Liver (tissue), 3 donors: Measurements from ENCODE around the gene RNF126.

Experiments
- ATF3 ChIP-seq: IDR thresholded peaks from 2 replicates; pipeline ENCODE4 v1.6.1; 2016; ENCODE audit warnings: antibody characterized with exemption
- CTCF ChIP-seq: fragments of 150-350 bp; IDR thresholded peaks from 2 replicates; pipeline ENCODE4 v1.5.1; 2017; ENCODE audit warnings: improper control_type of control experiment, low read depth, low read length; ENCODE audit not compliant: missing input control
- FOXA1 ChIP-seq: IDR thresholded peaks from 2 replicates; pipeline ENCODE4 v1.6.1; 2016; ENCODE audit warnings: antibody characterized with exemption
- GABPA ChIP-seq, 2 donors: IDR thresholded peaks in 1 of 2; conservative IDR thresholded peaks in 1 of 2; 2 replicates each; pipeline ENCODE4 v1.6.1; 2016; ENCODE audit warnings: antibody characterized with exemption in 2 of 2, mild to moderate bottlenecking in 1 of 2, moderate library complexity in 1 of 2
- JUND ChIP-seq, 2 donors: IDR thresholded peaks; 2 replicates each; pipeline ENCODE4 v1.6.1; 2016; ENCODE audit warnings: antibody characterized with exemption in 2 of 2
- MAX ChIP-seq: IDR thresholded peaks from 2 replicates; pipeline ENCODE4 v1.6.1; 2016; ENCODE audit warnings: antibody characterized with exemption
- RAD21 ChIP-seq, 2 donors: IDR thresholded peaks; 2 replicates each; pipeline ENCODE4 v1.6.1; 2016; ENCODE audit warnings: antibody characterized with exemption in 2 of 2, mild to moderate bottlenecking in 2 of 2
- REST ChIP-seq: IDR thresholded peaks from 2 replicates; pipeline ENCODE4 v1.6.1; 2016; ENCODE audit warnings: antibody characterized with exemption, mild to moderate bottlenecking
- RXRA ChIP-seq, 2 donors: IDR thresholded peaks; 2 replicates each; pipeline ENCODE4 v1.6.1; 2017 to 2018; ENCODE audit warnings: antibody characterized with exemption in 2 of 2, mild to moderate bottlenecking in 1 of 2
- YY1 ChIP-seq: IDR thresholded peaks from 2 replicates; pipeline ENCODE4 v1.6.1; 2016; ENCODE audit warnings: antibody characterized with exemption, mild to moderate bottlenecking
- ZBTB33 ChIP-seq: IDR thresholded peaks from 2 replicates; pipeline ENCODE4 v1.6.1; 2016; ENCODE audit warnings: antibody characterized with exemption
- donor health status: healthy.
- donor health status: healthy.

GRCh38 chr19:623974-624373 lies 39.0 kb downstream of the RNF126 start:
- TF ChIP-seq GABPA (IDR thresholded peaks at IDR 0.05 in 1 of 2, conservative IDR thresholded peaks at IDR 0.05 in 1 of 2): no peak
- no peak for TF ChIP-seq RXRA (IDR thresholded peaks at IDR 0.05)
- TF ChIP-seq CTCF: no peak
- TF ChIP-seq REST: no peak
- no peak for TF ChIP-seq YY1
- TF ChIP-seq MAX: no peak
- TF ChIP-seq ZBTB33: no peak
- TF ChIP-seq FOXA1: no peak
- no peak for TF ChIP-seq JUND (IDR thresholded peaks at IDR 0.05)
- no peak for TF ChIP-seq ATF3
- TF ChIP-seq RAD21 (IDR thresholded peaks at IDR 0.05): no peak
